ENCODE measurements around the gene TMEM270.
"Not testable (repeated sequence)": the region's sequence is repeated elsewhere in the genome, so short reads cannot be mapped to it uniquely, and the experiment has no call there.

TMEM270 gene

GRCh38 chr7:73833251-73833919 is 27.6 kb upstream of the TMEM270 start:
- no peak for DNase-seq

GRCh38 chr7:73834626-73835191 is 26.2 kb upstream of the TMEM270 start:
- no peak for DNase-seq

GRCh38 chr7:73837167-73837566 is 23.8 kb upstream of the TMEM270 start:
- DNase-seq, result not testable (repeated sequence)

GRCh38 chr7:73838642-73839041 is 22.3 kb upstream of the TMEM270 start:
- no peak for DNase-seq

GRCh38 chr7:73839290-73839689 is 21.7 kb upstream of the TMEM270 start:
- no peak for DNase-seq

- no peak for DNase-seq
Observed at GRCh38 chr7:73839743-73840714, 20.9 kb upstream of the TMEM270 start.

GRCh38 chr7:73840715-73841379 is 20.1 kb upstream of the TMEM270 start:
- no peak for DNase-seq

- DNase-seq, result no peak
Observed at GRCh38 chr7:73841689-73842066, 19.3 kb upstream of the TMEM270 start.

- peak; percentile 33 for DNase-seq
Observed at GRCh38 chr7:73842067-73842976, 18.6 kb upstream of the TMEM270 start, which contains the start of gene METTL27. Gene METTL27, minus strand, starts transcription at chr7:73842516. Its CDS starts 376 bp downstream, at chr7:73842140.

GRCh38 chr7:73844131-73844547 is 16.8 kb upstream of the TMEM270 start:
- no peak for DNase-seq

- DNase-seq, result no peak
Observed at GRCh38 chr7:73844848-73845460, 16.0 kb upstream of the TMEM270 start.

GRCh38 chr7:73845701-73846195 is 15.2 kb upstream of the TMEM270 start:
- not testable (repeated sequence) for DNase-seq

GRCh38 chr7:73847941-73848723 is 12.8 kb upstream of the TMEM270 start:
- DNase-seq, result no peak

- no peak for DNase-seq
Observed at GRCh38 chr7:73850781-73851207, 10.2 kb upstream of the TMEM270 start.

- DNase-seq, result no peak
Observed at GRCh38 chr7:73851410-73852338, 9.3 kb upstream of the TMEM270 start.

- no peak for DNase-seq
Observed at GRCh38 chr7:73852500-73852899, 8.5 kb upstream of the TMEM270 start.

GRCh38 chr7:73856941-73857340 is 4.0 kb upstream of the TMEM270 start:
- no peak for DNase-seq

GRCh38 chr7:73858807-73859206 is 2.2 kb upstream of the TMEM270 start:
- DNase-seq, result no peak

- DNase-seq, result no peak
Observed at GRCh38 chr7:73861305-73861704, 346 bp downstream of the TMEM270 start.

Data from NCI-H524 treated with DMSO at 0.1 percent for 48 hours (cell line).